Liver (tissue), 9 donors: Measurements from ENCODE around the gene FIS1. TPM values are rescaled to one million over a fixed set of nuclear protein-coding genes. Genes with fewer than 3 reads are reported as not detected.

Experiments
- DNase-seq: peaks from one replicate; pipeline ENCODE4 v3.0.0-alpha.2; 2017; ENCODE audit warnings: low spot score
- H3K27ac ChIP-seq, 2 donors: one replicate each; pipeline ENCODE4 v1.7.0; 2013; ENCODE audit warnings: inconsistent platforms in 2 of 2, low read length in 2 of 2, control low read depth in 1 of 2, low read depth in 1 of 2, mild to moderate bottlenecking in 1 of 2
- H3K27me3 ChIP-seq, 4 donors: one replicate each; pipeline versions ENCODE4 v1.6.1 to v1.7.0; 2013; ENCODE audit warnings: low read length in 3 of 4, inconsistent platforms in 1 of 4, mild to moderate bottlenecking in 1 of 4, moderate library complexity in 1 of 4; ENCODE audit not compliant: control insufficient read depth in 4 of 4, insufficient read depth in 4 of 4
- H3K36me3 ChIP-seq, 4 donors: one replicate each; pipeline versions ENCODE4 v1.6.1 to v1.7.0; 2013; ENCODE audit warnings: low read length in 3 of 4, mild to moderate bottlenecking in 3 of 4, low read depth in 1 of 4, moderate library complexity in 1 of 4; ENCODE audit not compliant: control insufficient read depth in 4 of 4, insufficient read depth in 3 of 4
- H3K4me1 ChIP-seq, 4 donors: one replicate each; pipeline versions ENCODE4 v1.6.1 to v1.7.0; 2013; ENCODE audit warnings: low read length in 3 of 4, mild to moderate bottlenecking in 3 of 4, moderate library complexity in 1 of 4; ENCODE audit not compliant: control insufficient read depth in 4 of 4, insufficient read depth in 4 of 4
- H3K4me3 ChIP-seq, 3 donors: one replicate each; pipeline versions ENCODE4 v1.6.1 to v1.7.0; 2013; ENCODE audit warnings: low read length in 3 of 3, control low read depth in 1 of 3, low read depth in 1 of 3, mild to moderate bottlenecking in 1 of 3
- H3K9ac ChIP-seq, 2 donors: one replicate each; pipeline ENCODE4 v1.7.0; 2013; ENCODE audit warnings: low read length in 2 of 2, mild to moderate bottlenecking in 2 of 2, moderate library complexity in 2 of 2, control low read depth in 1 of 2, low read depth in 1 of 2
- H3K9me3 ChIP-seq, 4 donors: one replicate each; pipeline versions ENCODE4 v1.6.1 to v1.7.0; 2013; ENCODE audit warnings: low read length in 3 of 4; ENCODE audit not compliant: control insufficient read depth in 4 of 4
- EGR1 ChIP-seq, 2 donors: IDR thresholded peaks; 2 replicates each; pipeline ENCODE4 v1.6.1; 2016 to 2018; ENCODE audit warnings: antibody characterized with exemption in 2 of 2, low read depth in 2 of 2
- GABPA ChIP-seq, 2 donors: IDR thresholded peaks in 1 of 2; conservative IDR thresholded peaks in 1 of 2; 2 replicates each; pipeline ENCODE4 v1.6.1; 2016; ENCODE audit warnings: antibody characterized with exemption in 2 of 2, mild to moderate bottlenecking in 1 of 2, moderate library complexity in 1 of 2
- HNF4A ChIP-seq, 2 donors: conservative IDR thresholded peaks; 2 replicates each; pipeline ENCODE4 v1.6.1; 2016; ENCODE audit warnings: antibody characterized with exemption in 2 of 2, mild to moderate bottlenecking in 2 of 2
- JUND ChIP-seq, 2 donors: IDR thresholded peaks; 2 replicates each; pipeline ENCODE4 v1.6.1; 2016; ENCODE audit warnings: antibody characterized with exemption in 2 of 2
- RAD21 ChIP-seq, 2 donors: IDR thresholded peaks; 2 replicates each; pipeline ENCODE4 v1.6.1; 2016; ENCODE audit warnings: antibody characterized with exemption in 2 of 2, mild to moderate bottlenecking in 2 of 2
- RXRA ChIP-seq, 2 donors: IDR thresholded peaks; 2 replicates each; pipeline ENCODE4 v1.6.1; 2017 to 2018; ENCODE audit warnings: antibody characterized with exemption in 2 of 2, mild to moderate bottlenecking in 1 of 2
- SP1 ChIP-seq: IDR thresholded peaks from 2 replicates; pipeline ENCODE4 v1.6.1; 2018; ENCODE audit warnings: antibody characterized with exemption, mild to moderate bottlenecking
- YY1 ChIP-seq: IDR thresholded peaks from 2 replicates; pipeline ENCODE4 v1.6.1; 2016; ENCODE audit warnings: antibody characterized with exemption, mild to moderate bottlenecking
- WGBS: extraction: QIAGEN DNeasy Blood & Tissue Kit; methylation state at CpG from one replicate; pipeline ENCODE4 v1.1.7; 2013; 5-methylcytosine and 5-hydroxymethylcytosine counted together
- polyA plus RNA-seq, 2 donors: library from polyadenylated mRNA; stranded (reverse) in 1 of 2; unstranded in 1 of 2; fragments of 200-250 nt in 1 of 2; fragments of >200 nt in 1 of 2; fragmentation: Nextera tagmentation in 1 of 2; extraction: Ambion mirVana in 1 of 2; gene quantifications; one replicate each; pipeline versions ENCODE4 v1.2.1 to v1.2.3, GENCODE V29; 2013 to 2015
- total RNA-seq, 2 donors: library from RNA; depleted of rRNA; stranded (reverse); fragments of >200 nt; gene quantifications; one replicate each; pipeline ENCODE4 v1.2.3, GENCODE V29; 2014
- TF ChIP-seq, protein P1 (sequence below): IDR thresholded peaks from 2 replicates; pipeline ENCODE4 v1.6.1; 2016; ENCODE audit warnings: antibody characterized with exemption, mild to moderate bottlenecking
- TF ChIP-seq, protein P2 (sequence below): IDR thresholded peaks from 2 replicates; pipeline ENCODE4 v1.6.1; 2016; ENCODE audit warnings: antibody characterized with exemption
- TF ChIP-seq, protein P3 (sequence below): IDR thresholded peaks from 2 replicates; pipeline ENCODE4 v1.6.1; 2016; ENCODE audit warnings: antibody characterized with exemption
- TF ChIP-seq, protein P4 (sequence below): fragments of 150-350 bp; IDR thresholded peaks from 2 replicates; pipeline ENCODE4 v1.5.1; 2017; ENCODE audit warnings: improper control_type of control experiment, low read depth, low read length; ENCODE audit not compliant: missing input control
- donor health status: healthy.
- donor health status: healthy.
- donor health status: healthy.
- donor health status: healthy.
- donor health status: healthy.

FIS1 gene
- total and polyA plus RNA-seq, 4 donors: 112 to 192 (median 155) TPM

DNA sequence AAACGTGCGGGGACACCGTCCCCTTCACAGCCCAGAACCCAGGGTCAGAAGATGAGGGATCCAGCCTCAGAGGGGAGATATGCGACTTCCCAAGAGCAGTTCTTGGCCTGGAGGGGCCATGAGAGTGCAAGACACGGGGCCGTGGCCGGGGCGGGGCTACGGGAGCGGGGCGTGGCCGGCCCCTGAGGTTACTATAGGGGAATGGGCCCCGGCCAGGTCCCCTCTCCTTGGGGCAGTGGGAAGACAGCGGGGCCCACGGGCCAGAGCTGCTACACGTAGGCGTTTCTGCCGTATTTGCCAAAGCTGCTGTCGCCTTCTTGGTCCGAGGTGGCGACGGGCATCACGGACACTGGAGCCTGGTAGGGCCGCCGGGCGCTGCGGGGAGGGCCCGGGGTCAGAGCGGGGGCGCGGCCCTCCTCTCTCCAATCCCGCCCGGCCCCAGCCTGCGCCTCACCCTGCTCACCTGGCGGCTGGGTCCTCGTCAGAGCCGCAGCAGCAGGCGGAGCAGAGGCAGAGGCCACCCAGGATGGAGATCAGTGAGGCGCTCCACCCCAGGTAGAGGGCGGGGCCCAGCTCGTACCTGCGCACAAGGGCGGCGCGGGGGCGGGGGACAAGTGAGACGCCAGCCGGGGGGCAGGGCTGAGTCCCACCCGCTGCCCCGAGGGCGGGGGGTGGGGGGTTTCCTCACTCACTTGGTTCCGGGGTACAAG is 12.6 kb downstream of the FIS1 start (continued):
- TF ChIP-seq, protein P1, sequence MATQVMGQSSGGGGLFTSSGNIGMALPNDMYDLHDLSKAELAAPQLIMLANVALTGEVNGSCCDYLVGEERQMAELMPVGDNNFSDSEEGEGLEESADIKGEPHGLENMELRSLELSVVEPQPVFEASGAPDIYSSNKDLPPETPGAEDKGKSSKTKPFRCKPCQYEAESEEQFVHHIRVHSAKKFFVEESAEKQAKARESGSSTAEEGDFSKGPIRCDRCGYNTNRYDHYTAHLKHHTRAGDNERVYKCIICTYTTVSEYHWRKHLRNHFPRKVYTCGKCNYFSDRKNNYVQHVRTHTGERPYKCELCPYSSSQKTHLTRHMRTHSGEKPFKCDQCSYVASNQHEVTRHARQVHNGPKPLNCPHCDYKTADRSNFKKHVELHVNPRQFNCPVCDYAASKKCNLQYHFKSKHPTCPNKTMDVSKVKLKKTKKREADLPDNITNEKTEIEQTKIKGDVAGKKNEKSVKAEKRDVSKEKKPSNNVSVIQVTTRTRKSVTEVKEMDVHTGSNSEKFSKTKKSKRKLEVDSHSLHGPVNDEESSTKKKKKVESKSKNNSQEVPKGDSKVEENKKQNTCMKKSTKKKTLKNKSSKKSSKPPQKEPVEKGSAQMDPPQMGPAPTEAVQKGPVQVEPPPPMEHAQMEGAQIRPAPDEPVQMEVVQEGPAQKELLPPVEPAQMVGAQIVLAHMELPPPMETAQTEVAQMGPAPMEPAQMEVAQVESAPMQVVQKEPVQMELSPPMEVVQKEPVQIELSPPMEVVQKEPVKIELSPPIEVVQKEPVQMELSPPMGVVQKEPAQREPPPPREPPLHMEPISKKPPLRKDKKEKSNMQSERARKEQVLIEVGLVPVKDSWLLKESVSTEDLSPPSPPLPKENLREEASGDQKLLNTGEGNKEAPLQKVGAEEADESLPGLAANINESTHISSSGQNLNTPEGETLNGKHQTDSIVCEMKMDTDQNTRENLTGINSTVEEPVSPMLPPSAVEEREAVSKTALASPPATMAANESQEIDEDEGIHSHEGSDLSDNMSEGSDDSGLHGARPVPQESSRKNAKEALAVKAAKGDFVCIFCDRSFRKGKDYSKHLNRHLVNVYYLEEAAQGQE: no peak
- no peak for TF ChIP-seq JUND (IDR thresholded peaks at IDR 0.05)

DNA sequence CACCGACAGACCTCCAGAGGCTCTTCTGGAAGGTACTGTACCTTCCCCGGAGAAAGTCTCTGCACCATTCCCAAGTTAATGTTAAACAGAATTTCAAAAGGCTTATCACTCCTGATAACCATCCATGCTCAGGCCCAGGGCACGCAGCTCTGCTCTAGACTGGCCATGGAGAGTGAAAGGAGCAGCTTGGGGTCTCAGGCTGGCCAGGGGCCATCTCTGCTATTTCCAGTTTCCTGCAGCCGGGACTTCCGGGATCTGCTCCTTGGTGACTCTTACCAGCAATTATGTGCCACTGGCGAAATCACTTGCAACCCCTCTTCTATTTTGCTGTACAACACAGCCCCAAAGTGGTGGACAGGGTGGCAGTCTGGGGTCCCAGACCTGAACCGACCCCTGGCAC is 13.2 kb downstream of the FIS1 start:
- H3K4me3 ChIP-seq: no peak overlapping the region
- peak; percentile 49 for DNase-seq
- TF ChIP-seq, protein P1: peak; percentile 16
- TF ChIP-seq SP1: no peak
- TF ChIP-seq, protein P2, sequence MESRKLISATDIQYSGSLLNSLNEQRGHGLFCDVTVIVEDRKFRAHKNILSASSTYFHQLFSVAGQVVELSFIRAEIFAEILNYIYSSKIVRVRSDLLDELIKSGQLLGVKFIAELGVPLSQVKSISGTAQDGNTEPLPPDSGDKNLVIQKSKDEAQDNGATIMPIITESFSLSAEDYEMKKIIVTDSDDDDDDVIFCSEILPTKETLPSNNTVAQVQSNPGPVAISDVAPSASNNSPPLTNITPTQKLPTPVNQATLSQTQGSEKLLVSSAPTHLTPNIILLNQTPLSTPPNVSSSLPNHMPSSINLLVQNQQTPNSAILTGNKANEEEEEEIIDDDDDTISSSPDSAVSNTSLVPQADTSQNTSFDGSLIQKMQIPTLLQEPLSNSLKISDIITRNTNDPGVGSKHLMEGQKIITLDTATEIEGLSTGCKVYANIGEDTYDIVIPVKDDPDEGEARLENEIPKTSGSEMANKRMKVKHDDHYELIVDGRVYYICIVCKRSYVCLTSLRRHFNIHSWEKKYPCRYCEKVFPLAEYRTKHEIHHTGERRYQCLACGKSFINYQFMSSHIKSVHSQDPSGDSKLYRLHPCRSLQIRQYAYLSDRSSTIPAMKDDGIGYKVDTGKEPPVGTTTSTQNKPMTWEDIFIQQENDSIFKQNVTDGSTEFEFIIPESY: no peak
- TF ChIP-seq YY1: peak; percentile 58
- TF ChIP-seq RXRA (IDR thresholded peaks at IDR 0.05): peak in 1 of 2 donors; percentile 54
- TF ChIP-seq RAD21 (IDR thresholded peaks at IDR 0.05): peak in 1 of 2 donors; percentile 12
- peak in 1 of 2 donors; percentile 43 for TF ChIP-seq HNF4A (conservative IDR thresholded peaks at IDR 0.05)
- peak in 1 of 2 donors; percentile 22 for TF ChIP-seq GABPA (IDR thresholded peaks at IDR 0.05 in 1 of 2, conservative IDR thresholded peaks at IDR 0.05 in 1 of 2)
- peaks cover 0 to 8% (median 7%) of the 10 kb centered on the region in 4 donors for H3K36me3 ChIP-seq
- no peak overlapping the region for H3K9ac ChIP-seq
- H3K27ac ChIP-seq: peak overlapping the region; percentile 29 to 73
- H3K4me1 ChIP-seq: peaks cover 14 to 27% (median 22%) of the 10 kb centered on the region in 4 donors
- H3K9me3 ChIP-seq: no peaks in the 10 kb centered on the region
- WGBS: 21% methylated on average over 7 of the region's 7 CpGs
- H3K27me3 ChIP-seq: no peaks in the 10 kb centered on the region

DNA sequence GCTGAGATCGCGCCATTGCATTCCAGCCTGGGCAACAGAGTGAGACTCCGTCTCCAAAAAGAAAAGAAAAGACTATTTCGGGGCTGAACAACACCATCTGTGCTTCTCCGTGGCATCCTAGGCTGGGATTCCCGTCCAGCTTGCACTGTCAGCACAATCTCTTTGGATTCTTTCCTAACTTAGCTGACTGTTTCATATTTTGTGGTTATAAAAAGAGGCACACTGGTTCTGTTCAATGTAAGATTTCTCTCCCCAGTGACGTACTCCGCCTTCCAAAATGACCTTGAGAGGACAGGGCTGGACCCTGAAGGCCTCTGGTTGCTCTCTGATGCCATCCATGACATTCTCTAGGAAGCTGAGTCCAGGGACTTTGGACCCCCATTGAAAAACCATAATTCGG is 18.2 kb downstream of the FIS1 start:
- no peaks in the 10 kb centered on the region for H3K9me3 ChIP-seq
- H3K4me1 ChIP-seq: peaks cover 7 to 22% (median 13%) of the 10 kb centered on the region in 4 donors
- no peak for DNase-seq
- H3K9ac ChIP-seq: no peak overlapping the region
- no peaks in the 10 kb centered on the region for H3K27me3 ChIP-seq
- no peak overlapping the region for H3K27ac ChIP-seq
- H3K4me3 ChIP-seq: no peak overlapping the region
- peaks cover 17 to 35% (median 24%) of the 10 kb centered on the region in 4 donors for H3K36me3 ChIP-seq
- WGBS: 79% methylated on average over 9 of the region's 9 CpGs
- TF ChIP-seq JUND (IDR thresholded peaks at IDR 0.05) (no peak), HNF4A (conservative IDR thresholded peaks at IDR 0.05) (no peak), EGR1 (IDR thresholded peaks at IDR 0.05; ENCODE audit: low read depth in 2 of 2) (no peak), GABPA (IDR thresholded peaks at IDR 0.05 in 1 of 2, conservative IDR thresholded peaks at IDR 0.05 in 1 of 2) (no peak), RAD21 (IDR thresholded peaks at IDR 0.05) (no peak)
- TF ChIP-seq, protein P3, sequence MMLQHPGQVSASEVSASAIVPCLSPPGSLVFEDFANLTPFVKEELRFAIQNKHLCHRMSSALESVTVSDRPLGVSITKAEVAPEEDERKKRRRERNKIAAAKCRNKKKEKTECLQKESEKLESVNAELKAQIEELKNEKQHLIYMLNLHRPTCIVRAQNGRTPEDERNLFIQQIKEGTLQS: no peak
- TF ChIP-seq, protein P4, sequence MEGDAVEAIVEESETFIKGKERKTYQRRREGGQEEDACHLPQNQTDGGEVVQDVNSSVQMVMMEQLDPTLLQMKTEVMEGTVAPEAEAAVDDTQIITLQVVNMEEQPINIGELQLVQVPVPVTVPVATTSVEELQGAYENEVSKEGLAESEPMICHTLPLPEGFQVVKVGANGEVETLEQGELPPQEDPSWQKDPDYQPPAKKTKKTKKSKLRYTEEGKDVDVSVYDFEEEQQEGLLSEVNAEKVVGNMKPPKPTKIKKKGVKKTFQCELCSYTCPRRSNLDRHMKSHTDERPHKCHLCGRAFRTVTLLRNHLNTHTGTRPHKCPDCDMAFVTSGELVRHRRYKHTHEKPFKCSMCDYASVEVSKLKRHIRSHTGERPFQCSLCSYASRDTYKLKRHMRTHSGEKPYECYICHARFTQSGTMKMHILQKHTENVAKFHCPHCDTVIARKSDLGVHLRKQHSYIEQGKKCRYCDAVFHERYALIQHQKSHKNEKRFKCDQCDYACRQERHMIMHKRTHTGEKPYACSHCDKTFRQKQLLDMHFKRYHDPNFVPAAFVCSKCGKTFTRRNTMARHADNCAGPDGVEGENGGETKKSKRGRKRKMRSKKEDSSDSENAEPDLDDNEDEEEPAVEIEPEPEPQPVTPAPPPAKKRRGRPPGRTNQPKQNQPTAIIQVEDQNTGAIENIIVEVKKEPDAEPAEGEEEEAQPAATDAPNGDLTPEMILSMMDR: no peak
- TF ChIP-seq, protein P1: no peak
